B cell (primary cell): Measurements from ENCODE around the gene CT45A9. TPM values are rescaled to one million over a fixed set of nuclear protein-coding genes. Genes with fewer than 3 reads are reported as not detected.

Experiments
- ATAC-seq: fragments of 200-7000 bp; cut with Tn5 transposase; one replicate; pipeline ENCODE4 v1.10.0; 2021; ENCODE audit warnings: low read depth, mild to moderate bottlenecking, moderate number of reproducible peaks, moderate library complexity
- CTCF ChIA-PET: fragments of 350-600 bp; sonication (Branson Sonifier 250); formaldehyde crosslinking; loops from one replicate; lab custom pipeline; 2021; ENCODE audit warnings: antibody characterized with exemption, inconsistent platforms; lab: Charles Lee
- POLR2A ChIA-PET: fragments of 350-600 bp; sonication (Branson Sonifier 250); formaldehyde crosslinking; loops from one replicate; lab custom pipeline; 2021; ENCODE audit warnings: antibody characterized with exemption; lab: Charles Lee
- DNase-seq: peaks from one replicate; pipeline ENCODE4 v3.0.0; 2013
- H2AFZ ChIP-seq: 2 replicates; pipeline ENCODE4 v1.6.1; 2012; ENCODE audit warnings: mild to moderate bottlenecking, low read depth, low read length; ENCODE audit not compliant: insufficient read depth, poor library complexity, severe bottlenecking
- H3K27ac ChIP-seq, 2 donors: 1 replicate in 1 of 2; 2 replicates in 1 of 2; pipeline ENCODE4 v1.5.1; 2012 to 2013; ENCODE audit warnings: low read length in 2 of 2, mild to moderate bottlenecking in 2 of 2, moderate library complexity in 1 of 2
- H3K27me3 ChIP-seq, 4 experiments: fragments of 200-600 bp in 1 of 4; sonication (generic) in 1 of 4; replicated peaks in 1 of 4; 1 replicate in 2 of 4; 2 replicates in 2 of 4; pipeline versions ENCODE4 v1.6.1 to v1.7.0; 2013 to 2016; ENCODE audit warnings: low read length in 3 of 4, mild to moderate bottlenecking in 2 of 4, mixed read lengths in 1 of 4, moderate library complexity in 1 of 4; ENCODE audit not compliant: insufficient read depth in 4 of 4, control insufficient read depth in 3 of 4; ENCODE audit errors: control extremely low read depth in 1 of 4
- H3K36me3 ChIP-seq, 2 experiments: replicated peaks in 1 of 2; 1 replicate in 1 of 2; 2 replicates in 1 of 2; pipeline versions ENCODE4 v1.6.1 to v1.7.1; 2013; ENCODE audit warnings: low read length in 1 of 2; ENCODE audit not compliant: insufficient read depth in 2 of 2, control insufficient read depth in 1 of 2; ENCODE audit errors: control extremely low read depth in 1 of 2, extremely low read depth in 1 of 2
- H3K4me1 ChIP-seq, 2 donors: fragments of 200-600 bp in 1 of 2; sonication (generic) in 1 of 2; 1 replicate in 1 of 2; 2 replicates in 1 of 2; pipeline versions ENCODE4 v1.5.1 to v1.6.1; 2013 to 2017; ENCODE audit warnings: low read length in 2 of 2; ENCODE audit not compliant: control insufficient read depth in 2 of 2, insufficient read depth in 2 of 2
- H3K4me2 ChIP-seq: replicated peaks from 2 replicates; pipeline ENCODE3; 2012; ENCODE audit warnings: mild to moderate bottlenecking, low read depth, low read length; ENCODE audit not compliant: poor library complexity, severe bottlenecking
- H3K4me3 ChIP-seq, 5 experiments: fragments of 200-600 bp in 1 of 5; sonication (generic) in 1 of 5; 1 replicate in 3 of 5; 2 replicates in 2 of 5; pipeline versions ENCODE4 v1.5.1 to v1.7.0; 2011 to 2016; ENCODE audit warnings: low read length in 4 of 5, mild to moderate bottlenecking in 4 of 5, low read depth in 2 of 5, control low read depth in 1 of 5, moderate library complexity in 1 of 5; ENCODE audit not compliant: insufficient read depth in 1 of 5; ENCODE audit errors: control extremely low read depth in 1 of 5, extremely low read depth in 1 of 5
- H3K79me2 ChIP-seq: fragments of 200-600 bp; sonication (generic); one replicate; pipeline ENCODE4 v1.6.0; 2016; ENCODE audit warnings: low read length; ENCODE audit not compliant: control insufficient read depth, insufficient read depth
- H3K9ac ChIP-seq: fragments of 200-600 bp; sonication (generic); 2 replicates; pipeline ENCODE4 v1.6.1; 2017; ENCODE audit warnings: mild to moderate bottlenecking, low read length, moderate library complexity
- H3K9me3 ChIP-seq, 3 donors: one replicate each; pipeline versions ENCODE4 v1.6.1 to v1.7.1; 2013; ENCODE audit warnings: low read length in 2 of 3; ENCODE audit not compliant: control insufficient read depth in 2 of 3, insufficient read depth in 1 of 3; ENCODE audit errors: control extremely low read depth in 1 of 3
- H4K20me1 ChIP-seq: 2 replicates; pipeline ENCODE4 v1.6.0; 2012; ENCODE audit warnings: mild to moderate bottlenecking, low read length; ENCODE audit not compliant: insufficient read depth, control insufficient read depth, poor library complexity, severe bottlenecking
- H3K27ac Mint-ChIP-seq: one replicate; pipeline ENCODE4 v1.8.0; 2021; ENCODE audit warnings: mixed read lengths
- H3K27me3 Mint-ChIP-seq: one replicate; pipeline ENCODE4 v1.8.0; 2021; ENCODE audit warnings: mixed read lengths
- H3K4me1 Mint-ChIP-seq: one replicate; pipeline ENCODE4 v1.8.0; 2021; ENCODE audit warnings: mixed read lengths
- H3K4me3 Mint-ChIP-seq: one replicate; pipeline ENCODE4 v1.8.0; 2021; ENCODE audit warnings: mixed read lengths
- H3K9me3 Mint-ChIP-seq: one replicate; pipeline ENCODE4 v1.8.0; 2022; ENCODE audit warnings: mixed read lengths; ENCODE audit not compliant: insufficient read depth
- CTCF ChIP-seq: fragments of 200-600 bp; IDR thresholded peaks from one replicate; pipeline ENCODE4 v1.8.0; 2022; ENCODE audit warnings: antibody characterized with exemption, mild to moderate bottlenecking
- EZH2 ChIP-seq: IDR thresholded peaks from 2 replicates; pipeline ENCODE4 v1.6.1; 2012; ENCODE audit warnings: borderline replicate concordance, low read depth, mild to moderate bottlenecking, moderate library complexity, low read length; ENCODE audit not compliant: insufficient read depth, poor library complexity, severe bottlenecking
- WGBS: methylation state at CpG from one replicate; pipeline ENCODE4 v1.1.5; 2013; ENCODE audit warnings: missing lambda C conversion rate; ENCODE audit not compliant: insufficient coverage; 5-methylcytosine and 5-hydroxymethylcytosine counted together
- intact Hi-C: fragments of 100-400 bp; cut with micrococcal nuclease; formaldehyde crosslinking; loops from one replicate; pipeline ENCODE4 v1.10.0; 2022
- polyA plus RNA-seq: library from polyadenylated mRNA; depleted of rRNA; stranded (reverse); fragments of >200 nt; gene quantifications from 2 replicates; pipeline ENCODE4 v1.2.3, GENCODE V29; 2012
- total RNA-seq, 2 donors: library from RNA; stranded (reverse); fragments of 120-200 nt in 1 of 2; gene quantifications; 1 replicate in 1 of 2; 2 replicates in 1 of 2; pipeline versions ENCODE4 v1.2.3 to v1.2.4, GENCODE V29; 2013 to 2022

CT45A9 gene
- total and polyA plus RNA-seq, 2 donors (not counting 1 experiment from before 2014, with no cell fraction given), result not detected

GRCh38 chrX:135914404-135914803, 42.8 kb upstream of the CT45A9 start:
- intact Hi-C loops, result no loop called here
- Mint-ChIP-seq H3K4me3 (no peak overlapping the region), H3K27ac (no peak overlapping the region), H3K4me1 (no peaks in the 10 kb centered on the region), H3K27me3 (peaks cover 3% of the 10 kb centered on the region), H3K9me3 (no peaks in the 10 kb centered on the region)
- ChIA-PET POLR2A (no interaction called here), CTCF (no interaction called here)
- no peak overlapping the region for H3K4me3 ChIP-seq
- no peak for TF ChIP-seq CTCF
- TF ChIP-seq EZH2, result no peak
- no peaks in the 10 kb centered on the region for H3K36me3 ChIP-seq
- DNase-seq (no peak), ATAC-seq (no peak)
- H2AFZ ChIP-seq, result no peak overlapping the region
- H3K27ac ChIP-seq, result no peak overlapping the region
- no peak overlapping the region for H3K4me2 ChIP-seq
- no peaks in the 10 kb centered on the region for H4K20me1 ChIP-seq
- no peaks in the 10 kb centered on the region for H3K9me3 ChIP-seq
- no peaks in the 10 kb centered on the region for H3K4me1 ChIP-seq
- no peaks in the 10 kb centered on the region for H3K79me2 ChIP-seq
- H3K9ac ChIP-seq, result no peak overlapping the region
- WGBS, result no CpG with 5 or more reads among the region's 5 CpGs
- no peaks in the 10 kb centered on the region for H3K27me3 ChIP-seq

- H3K27me3 ChIP-seq, result no peaks in the 10 kb centered on the region
- DNase-seq (no peak), ATAC-seq (no peak)
- H3K9me3 Mint-ChIP-seq, result no peaks in the 10 kb centered on the region
- H3K9ac ChIP-seq, result no peak overlapping the region
- no peaks in the 10 kb centered on the region for H4K20me1 ChIP-seq
- no CpG with 5 or more reads among the region's 5 CpGs for WGBS
- POLR2A ChIA-PET, result no interaction called here
- H3K27ac Mint-ChIP-seq, result no peak overlapping the region
- H2AFZ ChIP-seq, result no peak overlapping the region
- H3K27ac ChIP-seq, result no peak overlapping the region
- H3K4me1 ChIP-seq, result no peaks in the 10 kb centered on the region
- TF ChIP-seq CTCF, result no peak
- no peak for TF ChIP-seq EZH2
- no peak overlapping the region for H3K4me3 ChIP-seq
- no peaks in the 10 kb centered on the region for H3K36me3 ChIP-seq
- intact Hi-C loops, result no loop called here
- CTCF ChIA-PET, result no interaction called here
- no peaks in the 10 kb centered on the region for H3K9me3 ChIP-seq
- H3K4me3 Mint-ChIP-seq, result no peak overlapping the region
- H3K4me1 Mint-ChIP-seq, result no peaks in the 10 kb centered on the region
- no peak overlapping the region for H3K4me2 ChIP-seq
- peaks cover 3% of the 10 kb centered on the region for H3K27me3 Mint-ChIP-seq
- H3K79me2 ChIP-seq, result no peaks in the 10 kb centered on the region
Measured at GRCh38 chrX:135910251-135910650, 38.6 kb upstream of the CT45A9 start.
